Left forelimb (tissue), 1 donor: ENCODE measurements around the gene CCNDBP1.
A peak's percentile ranks its signal among the peaks of the same experiment; 100 is the strongest.
"Not testable (repeated sequence)": the region's sequence is repeated elsewhere in the genome, so short reads cannot be mapped to it uniquely, and the experiment has no call there.

Source experiments
- DNase-seq: peaks from one replicate; pipeline ENCODE4 v3.0.0-alpha.2; 2018; ENCODE audit warnings: low spot score

CCNDBP1 gene

DNA sequence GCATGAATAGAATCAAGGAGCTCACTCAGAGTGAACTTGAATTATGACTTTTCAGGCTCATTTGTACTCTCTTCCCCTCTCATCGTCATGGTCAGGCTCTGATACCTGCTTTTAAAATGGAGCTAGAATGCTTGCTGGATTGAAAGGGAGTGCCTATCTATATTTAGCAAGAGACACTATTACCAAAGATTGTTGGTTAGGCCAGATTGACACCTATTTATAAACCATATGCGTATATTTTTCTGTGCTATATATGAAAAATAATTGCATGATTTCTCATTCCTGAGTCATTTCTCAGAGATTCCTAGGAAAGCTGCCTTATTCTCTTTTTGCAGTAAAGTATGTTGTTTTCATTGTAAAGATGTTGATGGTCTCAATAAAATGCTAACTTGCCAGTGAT lies 9.6 kb downstream of the CCNDBP1 start:
- DNase-seq: no peak

DNA sequence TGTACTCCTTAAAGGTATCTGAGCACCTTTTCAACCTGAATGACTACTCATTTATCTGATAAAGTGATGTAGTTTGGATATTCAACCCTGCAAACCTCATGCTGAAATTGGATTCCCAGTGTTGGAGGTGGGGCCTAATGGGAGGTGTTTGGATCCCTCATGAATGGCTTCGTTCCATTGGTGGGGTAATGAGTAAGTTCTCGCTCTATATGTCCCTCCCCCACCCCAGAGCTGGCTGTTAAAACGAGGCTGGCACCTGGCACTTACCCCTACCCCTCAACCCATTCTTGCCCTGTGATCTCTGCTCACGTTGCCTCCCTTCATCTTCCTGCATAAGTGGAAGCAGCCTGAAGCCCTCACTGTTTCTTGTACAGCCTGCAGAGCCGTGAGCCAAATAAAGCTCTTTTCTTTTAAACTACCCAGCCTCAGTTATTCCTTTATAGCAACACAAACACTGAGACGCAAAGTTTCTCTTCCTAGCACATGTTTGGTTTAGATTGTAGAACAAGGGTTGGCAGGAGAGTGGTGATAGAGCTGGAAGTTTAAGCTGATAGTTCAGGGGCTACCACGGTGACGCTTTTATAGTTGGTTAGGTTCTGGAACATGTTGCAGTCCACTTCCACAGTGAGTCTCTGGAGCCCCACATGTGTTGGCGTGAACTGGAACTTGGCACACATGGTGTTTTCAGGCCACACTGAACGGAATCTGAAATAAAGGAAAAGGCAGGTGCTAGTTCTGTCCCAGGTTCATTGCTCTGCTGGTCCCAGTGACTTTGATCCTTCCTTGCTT lies 11.8 kb downstream of the CCNDBP1 start:
- DNase-seq: no peak

GRCh38 chr15:43197773-43198172 lies 12.6 kb downstream of the CCNDBP1 start:
- DNase-seq: not testable (repeated sequence)

- not testable (repeated sequence) for DNase-seq
Measured at GRCh38 chr15:43198556-43198955, 13.4 kb downstream of the CCNDBP1 start.

DNA sequence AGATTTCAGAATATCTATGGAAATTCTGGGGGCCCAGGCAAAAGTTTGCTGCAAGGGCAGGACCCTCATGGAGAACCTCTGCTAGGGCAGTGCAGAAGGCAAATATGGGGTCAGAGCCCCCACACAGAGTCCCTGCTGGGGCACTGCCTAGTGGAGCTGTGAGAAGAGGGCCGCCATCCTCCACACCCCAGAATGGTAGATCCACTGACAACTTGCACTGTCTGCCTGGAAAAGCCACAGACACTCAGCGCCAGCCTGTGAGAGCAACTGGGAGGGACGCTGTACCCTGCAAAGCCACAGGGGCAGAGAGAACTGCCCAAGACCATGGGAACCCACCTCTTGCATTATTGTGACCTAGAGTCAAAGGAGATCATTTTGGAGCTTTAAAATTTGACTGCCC lies 13.8 kb downstream of the CCNDBP1 start:
- no peak for DNase-seq

- no peak for DNase-seq
Measured at GRCh38 chr15:43199945-43200488, 14.8 kb downstream of the CCNDBP1 start.

DNA sequence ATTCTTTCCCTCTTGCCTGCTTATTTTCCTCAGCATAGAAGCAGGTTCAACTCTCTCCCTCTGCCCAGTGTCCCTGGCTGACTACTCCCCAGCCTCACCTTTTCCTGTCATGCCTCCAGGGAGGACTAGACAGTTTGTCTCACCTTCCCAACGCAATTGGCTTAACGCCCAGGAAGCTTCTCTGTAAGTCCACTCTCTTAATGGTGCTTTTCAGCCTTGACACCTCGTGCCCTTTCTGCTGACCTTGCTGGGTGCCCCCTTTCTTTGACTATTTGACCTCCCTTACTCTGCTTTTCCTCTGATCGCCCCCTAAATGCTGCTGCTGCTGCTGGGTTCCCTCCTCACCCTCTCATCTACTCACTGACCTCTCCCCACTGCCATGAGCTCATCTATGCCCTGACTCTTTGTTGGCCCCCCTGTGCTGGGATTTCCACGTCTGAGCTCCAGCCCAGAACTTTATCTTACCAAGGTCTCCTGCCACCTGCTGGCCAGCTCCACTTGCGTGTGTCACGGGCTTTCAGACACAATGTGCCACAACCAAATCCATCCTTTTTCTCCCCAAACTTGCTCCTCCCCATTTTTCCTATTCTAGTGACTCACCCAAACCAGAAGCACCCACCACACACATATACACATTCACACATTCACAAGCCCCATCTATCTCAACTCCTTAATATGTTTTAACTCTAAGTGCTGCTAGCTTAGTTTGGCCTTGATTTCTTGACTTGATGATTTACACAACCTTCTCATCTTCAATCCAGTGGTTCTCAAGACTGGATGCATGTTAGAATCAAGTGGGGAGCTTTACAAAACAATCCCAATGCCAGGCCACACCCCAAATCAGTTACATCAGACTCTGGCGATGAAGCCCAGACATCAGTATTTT lies 19.1 kb downstream of the CCNDBP1 start:
- no peak for DNase-seq

GRCh38 chr15:43206054-43206453 lies 20.9 kb downstream of the CCNDBP1 start:
- DNase-seq: no peak

GRCh38 chr15:43207024-43207423 lies 21.8 kb downstream of the CCNDBP1 start:
- DNase-seq: no peak

GRCh38 chr15:43208052-43209002 lies 23.1 kb downstream of the CCNDBP1 start:
- no peak for DNase-seq

DNA sequence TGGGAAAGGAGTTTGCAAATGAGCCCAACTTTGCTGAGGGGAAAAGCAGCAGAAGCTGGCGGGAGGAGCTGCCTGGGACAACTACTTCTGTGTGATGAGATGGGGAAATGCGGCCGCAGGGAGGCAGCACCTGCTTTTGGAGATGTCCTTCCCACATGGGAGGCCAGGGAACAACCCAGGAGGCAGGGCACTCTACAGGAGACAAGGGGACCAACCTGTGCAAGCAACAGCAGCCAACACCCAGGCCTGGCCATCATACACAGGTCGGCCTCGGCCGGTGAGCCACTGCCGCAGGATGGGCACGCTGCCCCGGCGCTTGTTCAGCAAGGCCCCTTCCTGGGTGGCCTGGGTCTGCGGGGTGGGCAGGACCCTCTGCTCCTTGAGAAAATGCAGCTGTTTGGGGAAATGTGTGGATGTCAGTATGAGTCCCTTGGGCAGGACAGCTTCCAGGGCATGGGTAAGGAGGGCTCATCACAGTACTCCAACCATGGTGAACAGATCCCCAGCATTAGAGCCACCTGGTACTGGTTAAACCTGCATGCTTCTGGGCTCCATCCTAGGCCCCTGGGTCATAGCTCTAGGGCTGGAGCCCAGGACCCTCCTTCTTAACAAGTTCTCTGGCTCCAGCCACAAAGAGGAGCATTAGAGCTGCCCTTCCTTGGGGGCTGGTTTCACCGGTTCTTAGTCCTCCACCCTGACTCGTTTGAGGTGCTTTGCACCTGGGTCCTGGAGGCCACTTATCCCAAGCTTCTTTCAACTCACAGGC lies 24.0 kb downstream of the CCNDBP1 start:
- no peak for DNase-seq

DNA sequence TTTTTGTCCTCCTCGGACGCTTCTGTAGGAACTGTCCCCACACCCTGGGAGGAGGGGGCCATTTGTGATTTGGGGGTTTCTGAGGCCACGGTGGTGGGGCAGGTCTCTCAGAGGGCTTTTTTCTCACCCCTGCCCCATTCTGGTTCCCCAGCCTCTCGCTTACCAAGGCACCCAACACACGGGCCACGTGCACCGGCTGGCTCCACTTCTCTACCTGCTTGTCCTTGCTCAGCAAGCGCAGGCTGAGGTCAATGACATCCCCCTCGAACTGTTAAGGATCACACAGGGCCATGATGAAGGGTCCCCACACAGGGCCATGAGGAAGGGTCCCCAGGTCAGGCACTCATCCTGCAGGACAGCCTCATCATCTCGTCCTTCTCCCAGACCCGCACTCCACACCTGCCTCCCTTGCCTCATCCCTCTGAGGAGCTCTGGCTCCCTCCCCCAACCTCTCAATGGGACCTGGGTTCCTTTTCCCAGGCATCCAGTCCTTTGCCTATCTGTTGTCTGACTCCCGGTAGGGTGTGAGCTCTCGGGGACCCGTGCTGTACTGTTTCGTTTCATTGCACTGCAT lies 25.1 kb downstream of the CCNDBP1 start:
- no peak for DNase-seq

GRCh38 chr15:43210807-43211206 lies 25.6 kb downstream of the CCNDBP1 start:
- DNase-seq: no peak

DNA sequence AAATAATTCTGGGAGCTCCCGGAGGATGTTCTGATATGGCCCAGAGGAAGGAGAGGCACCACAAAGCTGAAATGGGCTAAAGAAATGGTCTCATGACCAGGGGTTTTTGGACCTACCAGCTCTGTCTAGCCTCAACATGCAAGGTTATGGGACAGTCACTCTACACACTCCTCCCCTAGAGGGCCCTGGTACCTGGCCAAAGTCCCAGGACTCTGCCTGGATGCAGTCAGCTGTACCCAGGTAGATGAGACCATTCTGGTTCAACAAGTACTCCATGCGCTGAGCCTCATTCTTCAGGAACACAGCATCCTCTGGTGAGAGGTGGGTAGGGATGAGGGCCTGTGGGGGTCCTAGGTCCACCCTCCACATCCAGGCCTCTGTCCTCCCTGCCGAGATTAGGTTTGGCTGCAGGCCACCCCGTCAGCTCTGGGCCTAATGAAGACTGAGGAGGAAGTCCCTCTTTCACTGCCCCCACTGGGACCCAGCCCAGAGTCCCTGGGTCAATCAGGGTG lies 26.1 kb downstream of the CCNDBP1 start:
- DNase-seq: no peak

- DNase-seq: no peak
Measured at GRCh38 chr15:43212299-43212698, 27.1 kb downstream of the CCNDBP1 start.

GRCh38 chr15:43212951-43213350 lies 27.7 kb downstream of the CCNDBP1 start:
- DNase-seq: no peak

DNA sequence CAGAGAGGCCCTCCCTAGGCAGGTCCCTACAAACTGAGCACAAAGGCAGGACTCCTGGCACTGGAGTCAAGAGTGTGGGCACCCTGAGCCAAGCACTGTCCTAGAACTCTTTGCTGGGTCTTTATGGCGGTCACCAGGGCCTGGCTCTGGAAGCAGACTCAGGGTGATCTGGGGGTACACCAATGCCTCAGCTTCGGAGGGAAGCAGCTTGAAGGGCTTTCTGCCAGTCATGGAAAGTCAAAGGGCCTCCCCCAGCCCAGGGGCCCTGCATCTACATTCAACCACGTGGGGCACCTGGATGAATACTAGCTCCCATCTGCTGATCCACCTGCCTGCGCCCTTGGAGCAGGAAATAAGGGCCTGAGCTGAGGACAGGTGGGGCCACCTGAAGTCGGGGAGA lies 28.3 kb downstream of the CCNDBP1 start:
- no peak for DNase-seq

- DNase-seq: peak; percentile 38
Measured at GRCh38 chr15:43214169-43214568, 29.0 kb downstream of the CCNDBP1 start.

DNA sequence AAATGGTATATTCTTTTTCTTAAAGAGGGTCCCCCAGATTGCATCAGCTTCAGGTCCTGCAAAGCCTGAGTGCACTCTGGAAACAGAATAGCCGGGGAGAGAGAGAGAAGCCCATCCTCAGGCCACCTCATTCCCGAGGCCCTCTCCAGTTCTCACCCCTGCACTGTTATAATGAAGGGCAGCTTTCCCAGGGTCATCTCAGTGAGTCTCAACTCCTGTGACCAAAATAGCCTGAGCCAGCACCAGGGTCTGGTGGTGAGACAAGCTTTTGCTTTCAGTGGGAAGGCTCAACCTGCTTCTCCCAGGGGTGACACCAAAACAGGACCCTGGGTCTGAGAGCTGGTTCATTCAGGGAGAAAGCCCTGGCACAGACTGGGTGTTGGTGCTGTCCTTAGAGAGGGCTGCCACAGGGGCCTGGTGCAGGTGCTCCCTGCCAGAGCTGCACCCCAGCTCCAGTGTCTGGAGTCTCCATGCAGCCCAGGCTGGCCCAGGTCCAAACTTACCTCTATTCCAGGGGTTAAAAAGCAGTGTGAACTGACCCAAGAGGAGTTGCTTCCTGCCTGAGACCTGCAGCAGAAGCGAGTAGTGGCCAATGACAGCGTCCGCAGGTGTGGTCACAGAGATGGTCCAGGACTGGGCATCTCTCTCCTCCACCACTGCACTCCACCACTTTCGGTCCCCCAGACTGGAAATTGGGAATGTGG lies 29.5 kb downstream of the CCNDBP1 start:
- no peak for DNase-seq

GRCh38 chr15:43215961-43216360 lies 30.8 kb downstream of the CCNDBP1 start:
- DNase-seq: peak; percentile 37
